H1 (cell line): ENCODE data around the gene FES. TPM values are rescaled to one million over a fixed set of nuclear protein-coding genes. Genes with fewer than 3 reads are reported as not detected.

ENCODE experiments used
- CTCF ChIA-PET: fragments of 300-600 bp; sonication (Branson Sonifier 250); formaldehyde crosslinking; loops from one replicate; lab custom pipeline; 2021; ENCODE audit not compliant: partially characterized antibody; lab: Charles Lee
- POLR2A ChIA-PET: fragments of 300-600 bp; sonication (Branson Sonifier 250); formaldehyde crosslinking; loops from one replicate; lab custom pipeline; 2021; ENCODE audit warnings: inconsistent platforms; ENCODE audit not compliant: partially characterized antibody; lab: Charles Lee
- DNase-seq, 2 experiments: peaks; one replicate each; pipeline versions ENCODE4 v3.0.0 to v3.0.0-alpha.2; 2010 to 2022; ENCODE audit warnings: low spot score in 2 of 2, low read depth in 1 of 2, mixed read lengths in 1 of 2
- FAIRE-seq: peaks from 2 replicates; lab custom pipeline; 2011; peaks lifted over from hg19 to GRCh38; lab: Jason Lieb, UNC
- H2AFZ ChIP-seq: 2 replicates; pipeline ENCODE4 v1.8.1; 2012; ENCODE audit warnings: low read length, inconsistent platforms
- H2AK5ac ChIP-seq: 2 replicates; pipeline ENCODE4 v1.6.1; 2013; ENCODE audit warnings: low read depth, low read length
- H2BK120ac ChIP-seq: replicated peaks from 2 replicates; pipeline ENCODE3; 2013; ENCODE audit warnings: low read depth, low read length, inconsistent platforms
- H2BK12ac ChIP-seq: 2 replicates; pipeline ENCODE4 v1.6.1; 2013; ENCODE audit warnings: low read depth, low read length
- H2BK15ac ChIP-seq: 2 replicates; pipeline ENCODE4 v1.6.1; 2013; ENCODE audit warnings: low read length
- H2BK20ac ChIP-seq: 2 replicates; pipeline ENCODE4 v1.6.1; 2013; ENCODE audit warnings: low read length
- H2BK5ac ChIP-seq: 2 replicates; pipeline ENCODE4 v1.6.1; 2013; ENCODE audit warnings: low read depth, low read length
- H3K14ac ChIP-seq: 2 replicates; pipeline ENCODE4 v1.6.1; 2013; ENCODE audit warnings: inconsistent platforms; ENCODE audit not compliant: insufficient read length
- H3K18ac ChIP-seq: 2 replicates; pipeline ENCODE4 v1.6.1; 2013; ENCODE audit warnings: low read length; ENCODE audit errors: extremely low read depth
- H3K23ac ChIP-seq: 2 replicates; pipeline ENCODE4 v1.6.1; 2013; ENCODE audit warnings: inconsistent platforms; ENCODE audit not compliant: insufficient read length
- H3K23me2 ChIP-seq: 2 replicates; pipeline ENCODE4 v1.6.1; 2013; ENCODE audit warnings: low read depth, low read length
- H3K27ac ChIP-seq: 2 replicates; pipeline ENCODE4 v1.6.1; 2011; ENCODE audit warnings: low read depth, low read length, inconsistent platforms
- H3K27me3 ChIP-seq, 4 experiments: replicated peaks in 1 of 4; 1 replicate in 1 of 4; 2 replicates in 3 of 4; pipeline versions ENCODE4 v1.6.1 to v1.8.1; 2011 to 2013; ENCODE audit warnings: low read length in 3 of 4, mild to moderate bottlenecking in 3 of 4, inconsistent platforms in 2 of 4, mixed read lengths in 2 of 4, moderate library complexity in 1 of 4; ENCODE audit not compliant: control insufficient read depth in 3 of 4, insufficient read depth in 3 of 4; ENCODE audit errors: extremely low read depth in 1 of 4
- H3K36me3 ChIP-seq, 4 experiments: 2 replicates each; pipeline versions ENCODE4 v1.6.1 to v1.8.1; 2011 to 2013; ENCODE audit warnings: mild to moderate bottlenecking in 4 of 4, low read length in 3 of 4, moderate library complexity in 2 of 4, control low read depth in 1 of 4, inconsistent platforms in 1 of 4; ENCODE audit not compliant: insufficient read depth in 4 of 4, control insufficient read depth in 2 of 4
- H3K4ac ChIP-seq: replicated peaks from 2 replicates; pipeline ENCODE3; 2013; ENCODE audit warnings: low read length, low read depth, mixed read lengths, inconsistent platforms; ENCODE audit not compliant: insufficient read length
- H3K4me1 ChIP-seq, 4 experiments: replicated peaks in 1 of 4; 1 replicate in 1 of 4; 2 replicates in 3 of 4; pipeline versions ENCODE4 v1.6.1 to v1.8.1; 2011 to 2013; ENCODE audit warnings: low read length in 3 of 4, inconsistent platforms in 2 of 4, mixed read lengths in 1 of 4; ENCODE audit not compliant: insufficient read depth in 4 of 4, control insufficient read depth in 3 of 4
- H3K4me2 ChIP-seq, 2 experiments: 2 replicates each; pipeline versions ENCODE4 v1.6.1 to v1.8.1; 2011 to 2013; ENCODE audit warnings: low read depth in 2 of 2, low read length in 2 of 2, control low read depth in 1 of 2, inconsistent platforms in 1 of 2, mild to moderate bottlenecking in 1 of 2; ENCODE audit not compliant: insufficient read depth in 1 of 2
- H3K4me3 ChIP-seq, 4 experiments: fragments of 200-600, 300-600 bp in 1 of 4; sonication (generic), shearing (Covaris generic), sonication (Bioruptor Twin) in 1 of 4; 2 replicates each; pipeline versions ENCODE4 v1.5.1 to v1.8.1; 2011 to 2016; ENCODE audit warnings: low read length in 4 of 4, low read depth in 3 of 4, control low read depth in 2 of 4, inconsistent platforms in 2 of 4, mild to moderate bottlenecking in 2 of 4, mixed read lengths in 1 of 4, moderate library complexity in 1 of 4; ENCODE audit not compliant: insufficient read depth in 2 of 4; ENCODE audit errors: extremely low read depth in 1 of 4
- H3K56ac ChIP-seq: replicated peaks from 2 replicates; pipeline ENCODE3; 2013; ENCODE audit warnings: low read depth, mild to moderate bottlenecking, mixed read lengths, low read length, inconsistent platforms; ENCODE audit not compliant: insufficient read length
- H3K79me1 ChIP-seq: 2 replicates; pipeline ENCODE4 v1.6.1; 2013; ENCODE audit warnings: low read depth, low read length, control low read depth
- H3K79me2 ChIP-seq, 2 experiments: 2 replicates each; pipeline versions ENCODE4 v1.6.1 to v1.8.1; 2012 to 2013; ENCODE audit warnings: low read length in 2 of 2, mild to moderate bottlenecking in 2 of 2, inconsistent platforms in 1 of 2; ENCODE audit not compliant: insufficient read depth in 2 of 2, control insufficient read depth in 1 of 2
- H3K9ac ChIP-seq, 4 experiments: replicated peaks in 1 of 4; 1 replicate in 1 of 4; 2 replicates in 3 of 4; pipeline versions ENCODE4 v1.6.1 to v1.8.1; 2011 to 2013; ENCODE audit warnings: low read depth in 3 of 4, low read length in 3 of 4, control low read depth in 2 of 4, mild to moderate bottlenecking in 2 of 4, moderate library complexity in 2 of 4, inconsistent platforms in 1 of 4; ENCODE audit errors: extremely low read depth in 1 of 4
- H3K9me3 ChIP-seq, 2 experiments: 2 replicates each; pipeline versions ENCODE4 v1.6.1 to v1.8.1; 2012 to 2013; ENCODE audit warnings: mild to moderate bottlenecking in 2 of 2, moderate library complexity in 2 of 2, control low read depth in 1 of 2, inconsistent platforms in 1 of 2, low read depth in 1 of 2, low read length in 1 of 2, mixed read lengths in 1 of 2; ENCODE audit not compliant: insufficient read depth in 2 of 2
- H4K20me1 ChIP-seq, 2 experiments: replicated peaks in 1 of 2; 2 replicates each; pipeline versions ENCODE3 to v1.8.1; 2011 to 2013; ENCODE audit warnings: inconsistent platforms in 2 of 2, low read length in 2 of 2, mild to moderate bottlenecking in 1 of 2; ENCODE audit not compliant: insufficient read depth in 2 of 2, control insufficient read depth in 1 of 2
- H4K5ac ChIP-seq: 2 replicates; pipeline ENCODE4 v1.6.1; 2013; ENCODE audit warnings: low read length, low read depth, mixed read lengths, inconsistent platforms; ENCODE audit not compliant: insufficient read length
- H4K8ac ChIP-seq: 2 replicates; pipeline ENCODE4 v1.8.0; 2013; ENCODE audit warnings: mild to moderate bottlenecking, moderate library complexity, low read length, inconsistent platforms; ENCODE audit not compliant: insufficient read depth; ENCODE audit errors: extremely low read depth
- H4K91ac ChIP-seq: replicated peaks from 2 replicates; pipeline ENCODE3; 2013; ENCODE audit warnings: low read length, mixed read lengths, inconsistent platforms; ENCODE audit not compliant: insufficient read length
- CTCF ChIP-seq, 3 experiments: IDR thresholded peaks; 1 replicate in 2 of 3; 2 replicates in 1 of 3; pipeline versions ENCODE4 v1.5.1 to v1.6.1; 2011; ENCODE audit warnings: low read length in 3 of 3, mild to moderate bottlenecking in 3 of 3, inconsistent platforms in 2 of 3, low read depth in 1 of 3, moderate library complexity in 1 of 3; ENCODE audit not compliant: insufficient read depth in 1 of 3; ENCODE audit errors: control extremely low read depth in 1 of 3
- HDAC2 ChIP-seq, 2 experiments: fragments of 300-600 bp in 1 of 2; sonication (generic) in 1 of 2; IDR thresholded peaks; 2 replicates each; pipeline ENCODE4 v1.6.1; 2011 to 2012; ENCODE audit warnings: low read depth in 2 of 2, low read length in 2 of 2, mild to moderate bottlenecking in 2 of 2, moderate library complexity in 2 of 2, borderline replicate concordance in 1 of 2, inconsistent platforms in 1 of 2
- RAD21 ChIP-seq, 2 experiments: IDR thresholded peaks in 1 of 2; conservative IDR thresholded peaks in 1 of 2; 2 replicates each; pipeline ENCODE4 v1.6.1; 2011; ENCODE audit warnings: low read depth in 2 of 2, low read length in 2 of 2, improper control_type of control experiment in 1 of 2, inconsistent platforms in 1 of 2, mild to moderate bottlenecking in 1 of 2, moderate library complexity in 1 of 2
- WGBS, 2 experiments: shearing (Covaris generic) in 1 of 2; methylation state at CpG; one replicate each; pipeline versions ENCODE4 v1.1.6 to v1.1.7; 2013 to 2015; ENCODE audit warnings: low lambda C conversion rate in 2 of 2, mixed read lengths in 2 of 2, inconsistent platforms in 1 of 2, low coverage in 1 of 2, missing lambda C conversion rate in 1 of 2; ENCODE audit not compliant: insufficient replicate concordance in 2 of 2, insufficient coverage in 1 of 2, insufficient read length in 1 of 2; ENCODE audit errors: extremely low coverage in 1 of 2, missing lambda C conversion rate in 1 of 2; 5-methylcytosine and 5-hydroxymethylcytosine counted together
- polyA plus RNA-seq, 7 experiments: library from polyadenylated mRNA; depleted of rRNA in 3 of 7; stranded (reverse) in 5 of 7; unstranded in 2 of 7; fragments of >200 nt in 5 of 7; fragments of 200-250 nt in 2 of 7; gene quantifications; 1 replicate in 5 of 7; 2 replicates in 1 of 7; 4 replicates in 1 of 7; pipeline versions ENCODE4 v1.2.1 to v1.2.3, GENCODE V29; 2011 to 2013; ENCODE audit warnings: missing spikeins in 2 of 7, mixed read lengths in 2 of 7
- total RNA-seq: library from RNA; stranded (reverse); fragmentation: NEBNext Ultra II Directional; extraction: Animal tissue kit (Norgen Biotek cat#: 25700); gene quantifications from 2 replicates; pipeline ENCODE4 v1.2.1, GENCODE V29; 2021

Gene FES
- total and polyA plus RNA-seq, 2 of the 8 experiments (the other 6 are each of a cell fraction or from before 2014, with no cell fraction given) = 8.5 to 8.6 TPM

- Histone ChIP-seq H3K4me1 (no peaks in the 10 kb centered on the region; a peak in 1 of 7 replicates), H3K23me2 (no peaks in the 10 kb centered on the region), H3K23ac (no peak overlapping the region), H3K18ac (no peak overlapping the region), H2BK15ac (no peak overlapping the region), H3K79me1 (no peaks in the 10 kb centered on the region), H2AK5ac (no peak overlapping the region), H3K79me2 (no peaks in the 10 kb centered on the region), H2BK12ac (no peak overlapping the region), H3K14ac (no peak overlapping the region), H3K9ac (no peak overlapping the region), H4K91ac (no peak overlapping the region), H2BK20ac (no peak overlapping the region), H4K5ac (no peak overlapping the region), H3K27me3 (no peaks in the 10 kb centered on the region; a peak in 1 of 7 replicates), H3K4ac (no peak overlapping the region), H4K20me1 (peaks cover 0 to under 1% of the 10 kb centered on the region in 2 experiments), H4K8ac (no peak overlapping the region), H3K56ac (no peak overlapping the region), H3K36me3 (peaks cover 0 to 2% (median 0%) of the 10 kb centered on the region in 4 experiments; a peak in 2 of 8 replicates), H3K9me3 (no peaks in the 10 kb centered on the region), H3K4me3 (no peak overlapping the region), H3K27ac (no peak overlapping the region), H2BK5ac (no peak overlapping the region), H3K4me2 (no peak overlapping the region), H2BK120ac (no peak overlapping the region), H2AFZ (no peak overlapping the region)
- TF ChIP-seq RAD21 (IDR thresholded peaks at IDR 0.05 in 1 of 2, conservative IDR thresholded peaks at IDR 0.05 in 1 of 2; ENCODE audit: low read depth in 2 of 2, low read length in 2 of 2) (peak; percentile 11 to 23; a peak in 1 of 4 replicates), HDAC2 (IDR thresholded peaks at IDR 0.05; ENCODE audit: borderline replicate concordance in 1 of 2, low read depth in 2 of 2, low read length in 2 of 2) (no peak), CTCF (IDR thresholded peaks at IDR 0.05; ENCODE audit: control extremely low read depth in 1 of 3, insufficient read depth in 1 of 3, low read depth in 1 of 3, low read length in 3 of 3) (peak in 2 of 3 experiments; percentile 19 to 43; a peak in 3 of 4 replicates)
- WGBS, 2 experiments = 90% methylated on average over 10 of the region's 10 CpGs; no CpG with 5 or more reads in 1 of the 2 experiments
- FAIRE-seq = no peak
- CTCF ChIA-PET = interaction anchor here (0.6 to 13.3 kb wide), 14 partner anchors 9 to 358 kb away, joined by 3 to 125 read pairs (median 6); partner anchors contain the start of genes FES, HDDC3, MAN2A2 and UNC45A
- POLR2A ChIA-PET = interaction anchor here (1.2 to 1.4 kb wide), 2 partner anchors 9 to 36 kb away, joined by 3 to 5 read pairs; no protein-coding TSS in a partner anchor
- DNase-seq = no peak
These were observed 11.3 kb downstream of the FES start for GRCh38 chr15:90895571-90896117.
